ENCODE data around the gene ASAP2. TPM values are rescaled to one million over a fixed set of nuclear protein-coding genes. Genes with fewer than 3 reads are reported as not detected.

Gene ASAP2
- total and polyA plus RNA-seq, 2 donors (not counting 1 experiment from before 2014, with no cell fraction given) = 0.04 TPM; not detected in 1

- CTCF ChIA-PET = interaction anchor here (1.8 kb wide), 1 partner anchor 207 kb away, joined by 5 read pairs; the partner anchor contains the start of gene YWHAQ
- POLR2A ChIA-PET = interaction anchor here (1.8 to 3.2 kb wide), 2 partner anchors 132 to 207 kb away, joined by 8 to 10 read pairs; partner anchors contain the start of genes ADAM17 and YWHAQ
- intact Hi-C loops (cut with micrococcal nuclease) = loop anchor here (1.0 to 5.0 kb wide), 6 partner anchors 50 to 1388 kb away; partner anchors contain the start of genes IAH1, KIDINS220, ODC1 and PDIA6
These were observed 217.3 kb downstream of the ASAP2 start for GRCh38 chr2:9423922-9424272.

More at GRCh38 chr2:9423922-9424272, 217.3 kb downstream of the ASAP2 start:
- DNase-seq (no peak), ATAC-seq (ENCODE audit: low read depth) (no peak)
- TF ChIP-seq EZH2 (IDR thresholded peaks at IDR 0.05; ENCODE audit: borderline replicate concordance, insufficient read depth, low read depth, low read length, poor library complexity, severe bottlenecking) = no peak
- TF ChIP-seq, protein P1, sequence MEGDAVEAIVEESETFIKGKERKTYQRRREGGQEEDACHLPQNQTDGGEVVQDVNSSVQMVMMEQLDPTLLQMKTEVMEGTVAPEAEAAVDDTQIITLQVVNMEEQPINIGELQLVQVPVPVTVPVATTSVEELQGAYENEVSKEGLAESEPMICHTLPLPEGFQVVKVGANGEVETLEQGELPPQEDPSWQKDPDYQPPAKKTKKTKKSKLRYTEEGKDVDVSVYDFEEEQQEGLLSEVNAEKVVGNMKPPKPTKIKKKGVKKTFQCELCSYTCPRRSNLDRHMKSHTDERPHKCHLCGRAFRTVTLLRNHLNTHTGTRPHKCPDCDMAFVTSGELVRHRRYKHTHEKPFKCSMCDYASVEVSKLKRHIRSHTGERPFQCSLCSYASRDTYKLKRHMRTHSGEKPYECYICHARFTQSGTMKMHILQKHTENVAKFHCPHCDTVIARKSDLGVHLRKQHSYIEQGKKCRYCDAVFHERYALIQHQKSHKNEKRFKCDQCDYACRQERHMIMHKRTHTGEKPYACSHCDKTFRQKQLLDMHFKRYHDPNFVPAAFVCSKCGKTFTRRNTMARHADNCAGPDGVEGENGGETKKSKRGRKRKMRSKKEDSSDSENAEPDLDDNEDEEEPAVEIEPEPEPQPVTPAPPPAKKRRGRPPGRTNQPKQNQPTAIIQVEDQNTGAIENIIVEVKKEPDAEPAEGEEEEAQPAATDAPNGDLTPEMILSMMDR (IDR thresholded peaks at IDR 0.05) = no peak
- Mint-ChIP-seq H3K4me3 (no peak overlapping the region), H3K9me3 (ENCODE audit: insufficient read depth) (no peaks in the 10 kb centered on the region), H3K27ac (no peak overlapping the region), H3K27me3 (no peaks in the 10 kb centered on the region), H3K4me1 (peaks cover 27% of the 10 kb centered on the region)
- Histone ChIP-seq H3K36me3 (replicated peaks in 1 of 2; ENCODE audit: control extremely low read depth in 1 of 2, control insufficient read depth in 1 of 2, extremely low read depth in 1 of 2, insufficient read depth in 2 of 2, low read length in 1 of 2) (peaks cover 0 to 2% of the 10 kb centered on the region in 2 experiments), H3K27me3 (replicated peaks in 1 of 4; ENCODE audit: control extremely low read depth in 1 of 4, control insufficient read depth in 3 of 4, insufficient read depth in 4 of 4, low read length in 3 of 4) (no peaks in the 10 kb centered on the region), H3K4me2 (replicated peaks; ENCODE audit: low read depth, low read length, poor library complexity, severe bottlenecking) (peak overlapping the region; percentile 82), H3K9ac (ENCODE audit: low read length) (peak overlapping the region; percentile 88), H3K4me3 (ENCODE audit: control extremely low read depth in 1 of 5, extremely low read depth in 1 of 5, insufficient read depth in 1 of 5, low read depth in 2 of 5, low read length in 4 of 5) (peak overlapping the region; percentile 67 to 98 (median 88)), H4K20me1 (ENCODE audit: control insufficient read depth, insufficient read depth, low read length, poor library complexity, severe bottlenecking) (peaks cover 31% of the 10 kb centered on the region), H3K27ac (ENCODE audit: low read length in 2 of 2) (peak overlapping the region; percentile 69 to 84), H3K9me3 (ENCODE audit: control extremely low read depth in 1 of 3, control insufficient read depth in 2 of 3, insufficient read depth in 1 of 3, low read length in 2 of 3) (no peaks in the 10 kb centered on the region), H3K4me1 (ENCODE audit: control insufficient read depth in 2 of 2, insufficient read depth in 2 of 2, low read length in 2 of 2) (peaks cover 20 to 29% of the 10 kb centered on the region in 2 donors), H2AFZ (ENCODE audit: insufficient read depth, low read depth, low read length, poor library complexity, severe bottlenecking) (peak overlapping the region; percentile 92), H3K79me2 (ENCODE audit: control insufficient read depth, insufficient read depth, low read length) (peaks cover 54% of the 10 kb centered on the region)
- WGBS (ENCODE audit: insufficient coverage) = under 1% methylated on average over 21 of the region's 21 CpGs
